GM21367 (cell line): ENCODE results near the gene KLHL14.
"Not testable (repeated sequence)": the region's sequence is repeated elsewhere in the genome, so short reads cannot be mapped to it uniquely, and the experiment has no call there.

Experiments used
- ATAC-seq: cut with Tn5 transposase; IDR thresholded peaks from one replicate; pipeline ENCODE4 v1.9.1; 2021; ENCODE audit not compliant: unreplicated experiment

KLHL14 gene

GRCh38 chr18:32637659-32638058, 135.2 kb downstream of the KLHL14 start:
- not testable (repeated sequence) for ATAC-seq

- no peak for ATAC-seq
Observed at GRCh38 chr18:32637226-32637625, 135.6 kb downstream of the KLHL14 start.

- no peak for ATAC-seq
Observed at GRCh38 chr18:32634876-32635431, 137.9 kb downstream of the KLHL14 start.

GRCh38 chr18:32629981-32630700, 142.7 kb downstream of the KLHL14 start:
- ATAC-seq, result no peak

- no peak for ATAC-seq
Observed at GRCh38 chr18:32629292-32629691, 143.5 kb downstream of the KLHL14 start.

- no peak for ATAC-seq
Observed at GRCh38 chr18:32624182-32624723, 148.6 kb downstream of the KLHL14 start.

GRCh38 chr18:32623563-32623962, 149.3 kb downstream of the KLHL14 start:
- no peak for ATAC-seq
